SH-SY5Y (cell line): ENCODE results near the gene DUSP11.
"Not testable (repeated sequence)": the region's sequence is repeated elsewhere in the genome, so short reads cannot be mapped to it uniquely, and the experiment has no call there.

ENCODE experiments used
- GATA2 ChIP-seq: IDR thresholded peaks from 2 replicates; pipeline ENCODE4 v1.6.1; 2011; ENCODE audit warnings: mild to moderate bottlenecking, low read depth, low read length
- GATA3 ChIP-seq: IDR thresholded peaks from 2 replicates; pipeline ENCODE4 v1.6.1; 2011; ENCODE audit warnings: low read depth, mild to moderate bottlenecking, low read length, moderate library complexity

DUSP11 gene

DNA sequence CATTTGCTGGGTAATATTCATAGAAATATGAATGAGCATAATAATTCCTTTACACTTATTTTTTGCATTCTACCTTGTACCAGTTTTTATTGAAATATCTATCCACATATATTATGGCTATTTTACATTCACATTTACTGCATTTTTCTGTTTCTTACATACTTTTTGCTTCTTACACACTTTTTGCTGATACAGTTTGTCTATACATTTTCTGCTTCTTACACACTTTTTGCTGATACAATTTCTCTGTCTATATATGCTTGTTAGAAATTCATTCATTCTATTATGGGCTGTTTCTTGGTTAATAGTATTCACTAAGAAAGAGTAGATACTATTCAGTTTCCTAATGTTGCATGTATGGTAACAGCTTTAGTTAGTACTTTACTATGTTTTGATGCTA is 32.0 kb upstream of the DUSP11 start:
- no peak for TF ChIP-seq GATA2
- no peak for TF ChIP-seq GATA3

DNA sequence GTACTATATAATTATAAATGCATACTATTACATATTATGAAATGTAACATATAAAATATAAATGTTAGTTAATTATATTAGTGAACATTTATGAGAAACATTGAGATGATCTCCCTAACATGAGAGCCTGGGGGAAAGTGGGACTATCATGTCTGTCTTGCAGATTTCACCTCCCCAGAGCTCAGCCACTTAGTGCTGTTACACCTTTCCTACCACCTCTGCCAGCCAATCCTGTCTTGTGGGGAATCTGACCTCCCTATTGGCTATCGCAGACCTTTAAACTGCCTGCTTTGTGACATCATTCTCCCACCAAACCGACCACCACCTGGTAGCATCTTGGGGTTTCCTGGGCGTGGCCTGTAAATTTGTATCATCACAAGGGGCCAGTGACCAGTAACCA is 4.0 kb upstream of the DUSP11 start, which contains the start of gene C2orf78:
Gene C2orf78 (plus strand): TSS at position 301 of the 400 bp plus-strand sequence. CDS start 127 bp downstream, outside the sequence.
- TF ChIP-seq GATA2, GATA3: not testable (repeated sequence)

DNA sequence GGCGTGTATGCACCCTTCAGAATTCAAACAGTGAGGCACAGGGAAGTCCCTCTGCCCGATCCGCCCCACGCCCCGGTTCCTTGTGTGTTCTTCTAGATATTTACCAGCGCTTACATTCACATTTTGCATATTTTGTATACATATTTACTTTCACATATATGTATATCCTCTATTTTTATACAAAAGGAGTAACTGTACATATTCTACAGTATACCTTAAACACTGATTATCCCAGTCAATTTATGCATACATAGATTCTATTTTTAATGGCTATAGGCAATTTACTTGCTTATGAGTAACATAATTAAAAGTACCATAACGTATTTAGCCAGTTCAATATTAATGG is 307 bp upstream of the DUSP11 start:
- no peak for TF ChIP-seq GATA3
- no peak for TF ChIP-seq GATA2

DNA sequence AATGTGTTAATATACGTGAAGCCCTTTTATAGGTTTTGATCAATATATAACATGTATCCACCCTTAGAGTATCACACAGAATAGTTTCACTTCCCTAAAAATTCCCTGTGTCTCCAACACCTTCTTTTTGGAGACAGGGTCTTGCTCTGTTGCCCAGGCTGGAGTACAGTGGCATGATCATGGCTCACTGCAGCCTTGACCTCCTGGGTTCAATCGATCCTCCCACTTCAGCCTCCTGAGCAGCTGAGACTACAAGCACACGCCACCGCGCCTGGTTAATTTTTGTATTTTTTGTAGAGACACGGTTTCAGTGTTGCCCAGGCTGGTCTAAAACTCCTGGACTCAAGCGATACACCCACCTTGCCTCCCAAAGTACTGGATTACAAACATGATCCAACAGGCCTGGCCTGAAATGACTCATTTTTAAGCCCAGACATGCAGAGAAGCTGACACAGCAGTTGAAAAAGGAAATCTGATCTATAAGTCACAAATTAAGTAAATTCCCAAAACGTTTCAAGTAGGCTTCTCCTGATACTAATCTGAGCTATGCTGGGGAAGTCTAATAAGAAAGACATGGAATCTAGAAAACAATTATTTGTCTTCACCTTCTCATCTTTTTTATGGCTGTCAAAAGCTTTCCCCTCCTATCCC is 2.9 kb downstream of the DUSP11 start:
- TF ChIP-seq GATA2 (no peak), GATA3 (no peak)

DNA sequence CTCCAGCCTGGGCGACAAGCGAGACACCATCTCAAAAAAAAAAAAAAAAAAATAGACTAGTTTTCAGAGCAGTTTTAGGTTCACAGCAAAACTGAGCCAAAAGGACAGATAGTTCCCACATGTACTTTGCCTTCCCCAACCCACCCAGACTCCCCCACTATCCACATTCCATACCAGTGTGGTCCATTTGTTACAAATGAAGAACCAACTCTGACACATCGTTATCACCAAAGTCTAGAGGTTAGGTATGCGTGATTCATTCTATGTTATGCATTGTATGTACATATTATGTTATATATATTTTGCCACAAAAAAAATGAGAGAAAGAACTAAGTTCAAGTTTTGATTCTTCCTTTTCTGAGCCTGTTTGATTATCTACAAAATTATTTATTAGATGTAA is 3.5 kb downstream of the DUSP11 start:
- no peak for TF ChIP-seq GATA2
- TF ChIP-seq GATA3 = no peak

DNA sequence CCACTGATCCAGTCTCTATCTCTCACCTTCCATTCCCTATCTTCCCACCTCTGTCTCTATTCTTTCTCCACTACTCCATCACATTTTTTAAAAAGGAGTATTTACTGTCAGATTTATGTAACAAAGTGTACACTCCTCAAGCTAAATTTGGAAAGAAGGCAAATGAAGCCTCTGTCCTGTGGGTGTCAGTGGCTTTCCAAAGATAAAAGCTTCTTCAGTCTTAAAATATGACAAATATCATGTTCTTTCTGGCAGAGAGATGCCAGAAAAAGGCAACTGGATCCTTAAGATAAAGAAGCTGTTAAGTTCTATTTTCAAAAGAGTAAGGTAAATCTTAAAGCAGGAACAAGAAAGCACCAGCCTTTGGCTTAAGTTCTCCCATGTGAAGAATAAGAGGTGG is 7.1 kb downstream of the DUSP11 start:
- no peak for TF ChIP-seq GATA3
- TF ChIP-seq GATA2 = no peak

DNA sequence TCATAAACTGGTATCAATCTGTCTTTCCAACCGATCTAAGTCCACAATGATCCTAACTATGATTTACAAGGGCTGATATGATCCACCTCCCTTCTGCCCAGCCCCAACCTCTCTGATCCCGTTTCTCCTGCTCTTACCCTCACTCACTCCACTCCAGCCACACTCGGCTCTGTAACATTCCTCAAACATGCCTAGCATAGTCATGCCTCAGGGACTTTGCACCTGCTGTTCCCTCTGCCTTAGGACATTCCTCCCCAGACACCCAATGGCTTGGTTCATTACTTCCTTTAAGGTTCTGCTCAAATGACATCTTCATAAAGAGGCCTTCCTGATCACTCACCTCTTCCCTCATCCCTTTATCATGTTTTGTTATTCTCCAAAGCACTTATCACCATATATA is 9.2 kb downstream of the DUSP11 start:
- TF ChIP-seq GATA3 (no peak), GATA2 (no peak)

DNA sequence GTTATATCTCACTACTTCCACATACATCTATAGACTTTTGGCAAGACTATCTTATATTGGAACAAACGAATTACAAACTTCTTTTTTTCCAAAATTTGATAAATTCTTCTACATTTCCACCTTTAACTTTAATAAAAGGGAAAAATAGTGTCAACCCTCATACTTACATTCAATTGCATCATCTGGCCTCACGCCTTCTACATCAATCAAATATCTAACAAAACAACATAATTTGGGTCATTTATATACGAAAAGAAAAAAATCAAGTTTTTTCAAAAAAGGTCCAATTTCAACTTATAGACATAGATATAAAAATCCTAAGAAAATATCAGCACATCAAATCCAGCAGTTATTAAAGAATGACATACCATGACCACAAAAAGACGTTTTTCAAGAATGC is 12.9 kb downstream of the DUSP11 start:
- no peak for TF ChIP-seq GATA3
- TF ChIP-seq GATA2 = no peak

DNA sequence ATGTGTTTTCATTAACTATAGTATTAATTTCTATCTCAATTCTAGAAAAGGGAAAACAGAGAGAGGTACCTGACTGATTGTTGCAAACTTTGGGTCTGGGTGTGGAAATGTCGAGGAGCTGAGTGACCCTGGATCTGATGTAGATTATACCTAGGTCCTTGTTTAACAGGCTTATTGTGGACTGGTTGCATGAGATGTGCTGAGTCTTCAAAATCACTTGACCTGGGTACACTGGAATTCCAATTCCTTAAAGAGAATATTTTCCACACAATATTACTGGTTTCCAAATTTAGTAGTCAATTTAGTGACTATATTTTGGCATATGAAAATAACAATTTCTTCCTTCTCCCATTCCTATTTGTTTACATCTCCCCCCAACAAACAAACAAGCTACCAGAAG is 13.6 kb downstream of the DUSP11 start:
- TF ChIP-seq GATA2 (no peak), GATA3 (no peak)

DNA sequence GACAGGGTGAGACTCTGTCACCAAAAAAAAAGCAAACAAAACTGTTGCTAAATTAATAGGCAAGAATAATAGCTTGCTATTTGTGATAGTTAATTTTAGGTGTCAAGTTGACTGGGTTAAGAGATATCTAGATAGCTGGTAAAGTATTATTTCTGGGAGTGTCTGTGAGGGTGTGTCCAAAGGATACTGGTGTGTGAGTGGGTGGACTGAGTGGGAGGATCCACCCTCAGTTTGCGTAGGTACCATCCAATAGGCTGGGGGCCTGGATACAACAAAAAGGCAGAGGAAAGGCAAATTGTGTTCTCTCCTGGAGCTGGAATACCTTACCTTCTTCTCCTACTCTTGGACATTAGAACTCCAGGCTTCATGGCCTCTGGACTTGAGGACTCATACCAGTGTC is 15.0 kb downstream of the DUSP11 start:
- no peak for TF ChIP-seq GATA3
- no peak for TF ChIP-seq GATA2

DNA sequence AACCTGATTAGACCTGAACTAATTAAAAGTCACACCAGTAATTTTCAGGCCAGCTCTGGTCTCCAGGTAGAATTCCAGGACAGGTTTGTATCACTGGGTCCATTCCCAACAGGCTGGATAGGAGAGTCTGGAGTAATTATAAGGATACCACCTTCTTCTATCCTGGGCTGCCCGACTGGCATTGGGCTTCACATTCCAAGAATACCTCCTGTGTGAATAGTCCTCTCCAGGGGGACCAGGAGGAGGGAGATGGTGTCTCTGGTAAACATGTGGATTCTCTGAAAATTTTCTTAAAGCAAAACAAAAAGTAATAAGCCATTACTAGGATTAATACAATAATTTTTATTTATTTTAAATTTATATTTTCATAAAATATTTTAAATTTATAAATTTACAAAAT is 17.3 kb downstream of the DUSP11 start:
- TF ChIP-seq GATA2 (no peak), GATA3 (no peak)

DNA sequence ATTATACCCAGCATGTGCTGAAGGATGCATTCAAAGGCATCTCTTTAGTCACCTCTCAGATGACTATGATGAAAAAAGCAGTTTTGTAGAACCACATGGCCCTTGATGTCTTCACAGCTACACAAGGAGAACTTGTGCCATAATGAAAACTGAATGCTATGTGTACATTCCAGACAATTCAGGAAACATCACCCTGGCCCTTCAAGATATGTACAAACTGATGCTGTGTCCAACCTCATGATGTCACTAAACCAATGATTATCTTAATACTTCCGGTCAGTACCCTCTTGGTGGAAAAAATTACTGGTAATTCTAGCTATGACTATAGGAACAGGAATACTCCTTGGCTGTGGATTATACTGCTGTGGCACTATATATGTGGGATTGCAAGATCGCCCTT is 20.0 kb downstream of the DUSP11 start:
- TF ChIP-seq GATA2 (no peak), GATA3 (no peak)

DNA sequence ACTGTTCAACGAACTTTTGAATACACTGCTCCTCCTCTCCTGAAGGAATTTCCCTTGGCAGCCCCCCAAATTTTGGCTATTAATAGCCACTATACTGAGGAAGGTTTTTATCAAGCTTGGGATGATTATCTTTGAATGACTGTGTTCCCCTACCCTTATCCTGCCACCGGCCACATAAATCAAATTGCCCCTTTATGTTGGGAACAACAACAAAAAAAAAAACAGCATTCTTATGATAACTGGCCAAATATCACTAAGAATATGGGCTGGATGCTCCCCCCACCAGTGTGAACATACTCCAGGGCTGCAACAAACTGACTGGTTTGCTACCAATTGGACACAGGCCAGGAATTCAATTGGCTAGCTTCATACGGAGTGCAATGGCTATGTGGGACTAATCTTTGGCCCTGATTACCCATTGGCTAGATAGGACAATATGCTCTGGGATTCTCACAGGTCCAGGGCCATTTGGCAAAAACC is 20.6 kb downstream of the DUSP11 start:
- TF ChIP-seq GATA3 = no peak
- no peak for TF ChIP-seq GATA2

DNA sequence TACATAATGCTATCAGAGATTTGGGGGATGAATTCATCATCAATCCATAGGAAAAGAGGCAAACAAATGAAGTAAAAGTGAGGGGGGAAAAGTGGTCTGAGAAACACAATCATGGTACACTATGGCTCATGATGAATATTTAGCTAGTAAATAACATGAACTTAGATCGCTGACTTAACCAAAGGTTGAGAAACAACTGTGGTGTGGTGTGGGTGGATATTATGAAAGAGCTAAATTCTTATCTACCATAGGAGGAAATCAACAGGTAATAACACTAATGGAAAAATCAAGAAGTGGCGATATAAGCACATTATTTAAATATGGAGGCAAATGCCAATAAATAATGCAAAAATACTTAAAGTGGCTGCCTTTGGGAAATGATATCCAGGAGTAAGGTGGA is 30.6 kb downstream of the DUSP11 start:
- TF ChIP-seq GATA2 (no peak), GATA3 (no peak)

DNA sequence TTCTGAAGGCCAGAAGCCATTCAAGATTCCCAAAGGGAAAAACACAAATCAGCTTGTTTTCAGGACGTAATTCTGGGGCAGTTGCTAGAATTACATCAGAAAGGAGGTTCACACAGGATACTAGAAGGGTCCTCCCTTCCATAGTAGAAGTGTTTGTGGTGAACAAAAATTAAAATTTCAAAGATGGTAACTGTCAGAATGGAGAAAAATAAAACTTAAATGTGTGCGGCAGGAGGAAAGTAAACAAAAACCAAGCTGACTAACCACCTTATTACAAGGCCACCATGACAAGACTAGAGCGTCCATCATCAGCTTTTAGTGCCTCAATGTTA is 33.1 kb downstream of the DUSP11 start:
- TF ChIP-seq GATA3 = no peak
- TF ChIP-seq GATA2 = no peak

DNA sequence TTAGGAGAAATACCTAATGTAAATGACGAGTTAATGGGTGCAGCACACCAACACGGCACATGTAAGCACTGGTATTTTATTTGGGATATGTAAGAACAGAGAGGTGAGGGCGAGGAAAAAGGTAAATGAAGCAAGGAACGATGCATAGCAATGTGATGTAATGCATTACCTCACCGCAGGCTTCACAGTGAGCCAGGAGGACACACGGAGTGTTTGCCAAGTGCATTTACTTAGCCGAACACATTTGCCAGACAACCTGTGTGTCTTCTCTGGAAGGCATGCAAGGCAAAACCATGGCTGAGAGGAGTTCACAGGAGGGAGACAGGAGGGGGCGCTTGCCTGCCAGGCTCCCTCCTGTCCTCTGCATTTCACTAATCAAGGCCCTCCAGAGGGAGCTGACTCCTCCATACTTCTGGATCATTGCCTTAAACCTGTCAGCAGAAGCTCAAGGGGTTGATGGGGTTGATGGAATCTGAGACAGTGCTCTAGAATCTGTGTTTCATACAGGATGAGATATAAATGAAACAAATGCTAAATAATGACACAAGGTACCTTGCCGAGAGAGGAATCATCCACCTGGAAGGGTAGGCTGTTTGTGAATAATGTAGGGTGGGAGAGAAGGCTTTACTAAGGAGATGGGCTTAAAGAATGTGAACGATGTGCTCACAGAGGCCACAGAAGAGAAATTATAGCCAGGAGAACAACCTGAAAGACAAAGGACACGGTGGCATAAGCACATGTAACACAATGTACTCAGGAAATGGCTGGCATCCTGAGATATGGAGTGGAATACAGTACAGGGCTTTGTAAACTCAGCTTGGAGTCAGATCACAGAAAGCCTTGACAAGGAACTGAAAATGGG is 33.7 kb downstream of the DUSP11 start:
- TF ChIP-seq GATA2 = no peak
- no peak for TF ChIP-seq GATA3
